Stomach (tissue), 9 donors: Measurements from ENCODE around the gene MUC22. TPM values are rescaled to one million over a fixed set of nuclear protein-coding genes. Genes with fewer than 3 reads are reported as not detected.
"Not testable (repeated sequence)": the region's sequence is repeated elsewhere in the genome, so short reads cannot be mapped to it uniquely, and the experiment has no call there.

Source experiments
- DNase-seq, 2 donors: peaks; one replicate each; pipeline versions ENCODE4 v3.0.0 to v3.0.0-alpha.2; 2013 to 2019
- H3K27ac ChIP-seq, 5 donors: fragments of 200-600 bp in 4 of 5; sonication (generic) in 4 of 5; one replicate each; pipeline ENCODE4 v1.5.1; 2013 to 2019; ENCODE audit warnings: mild to moderate bottlenecking in 1 of 5, moderate library complexity in 1 of 5
- H3K27me3 ChIP-seq, 3 donors: fragments of 200-600 bp; sonication (generic); one replicate each; pipeline ENCODE4 v1.5.1; 2017 to 2019; ENCODE audit warnings: mixed run types in 1 of 3
- H3K36me3 ChIP-seq, 4 donors: fragments of 200-600 bp; sonication (generic); 1 replicate in 3 of 4; 2 replicates in 1 of 4; pipeline ENCODE4 v1.5.1; 2016 to 2019
- H3K4me1 ChIP-seq, 4 donors: fragments of 200-600 bp; sonication (generic); one replicate each; pipeline ENCODE4 v1.5.1; 2016 to 2019
- H3K4me3 ChIP-seq, 4 donors: fragments of 200-600 bp; sonication (generic) in 3 of 4; one replicate each; pipeline ENCODE4 v1.5.1; 2016 to 2019; ENCODE audit warnings: mild to moderate bottlenecking in 1 of 4
- H3K9me3 ChIP-seq, 4 donors: fragments of 200-600 bp; sonication (generic); one replicate each; pipeline ENCODE4 v1.5.1; 2016 to 2019
- CTCF ChIP-seq, 7 experiments: fragments of 450-650 bp in 4 of 7; fragments of 200-600 bp in 3 of 7; sonication (generic) in 3 of 7; IDR thresholded peaks; one replicate each; pipeline ENCODE4 v1.5.1; 2016 to 2019; ENCODE audit warnings: antibody characterized with exemption in 7 of 7, control low read depth in 2 of 7, mild to moderate bottlenecking in 1 of 7
- EP300 ChIP-seq: sonication (generic); formaldehyde crosslinking; IDR thresholded peaks from one replicate; pipeline ENCODE4 v1.6.1; 2017; ENCODE audit warnings: antibody characterized with exemption
- POLR2A ChIP-seq, 4 donors: fragments of 450-650 bp; IDR thresholded peaks; one replicate each; pipeline ENCODE4 v1.6.1; 2016; ENCODE audit warnings: antibody characterized with exemption in 4 of 4, control low read depth in 2 of 4, mild to moderate bottlenecking in 1 of 4, moderate library complexity in 1 of 4
- POLR2AphosphoS5 ChIP-seq, 3 donors: sonication (generic); formaldehyde crosslinking; IDR thresholded peaks; one replicate each; pipeline ENCODE4 v1.6.1; 2016; ENCODE audit warnings: antibody characterized with exemption in 3 of 3
- WGBS, 5 donors: extraction: QIAGEN DNeasy Blood & Tissue Kit in 3 of 5; methylation state at CpG; one replicate each; pipeline versions ENCODE4 v1.1.5 to v1.1.7; 2013 to 2018; 5-methylcytosine and 5-hydroxymethylcytosine counted together
- intact Hi-C: fragments of 100-400 bp; cut with DNase I; formaldehyde crosslinking; loops from one replicate; pipeline ENCODE4 v1.15.1; 2023; ENCODE audit warnings: low total_unique reads
- polyA plus RNA-seq, 3 donors: library from polyadenylated mRNA; stranded (reverse); fragments of 200-250 nt; gene quantifications; one replicate each; pipeline ENCODE4 v1.2.3, GENCODE V29; 2013
- total RNA-seq, 5 donors: library from RNA; depleted of rRNA; stranded (reverse); fragments of >200 nt; gene quantifications; one replicate each; pipeline versions ENCODE4 v1.1.0 to v1.2.3, GENCODE V29; 2014 to 2016
- donor health status: healthy with polysubstance abuse.
- donor health status: Bipolar disorder and iron deficiency.
- donor health status: healthy.

Gene MUC22
- total and polyA plus RNA-seq, 8 donors = 0.65 TPM; not detected in 7

DNA sequence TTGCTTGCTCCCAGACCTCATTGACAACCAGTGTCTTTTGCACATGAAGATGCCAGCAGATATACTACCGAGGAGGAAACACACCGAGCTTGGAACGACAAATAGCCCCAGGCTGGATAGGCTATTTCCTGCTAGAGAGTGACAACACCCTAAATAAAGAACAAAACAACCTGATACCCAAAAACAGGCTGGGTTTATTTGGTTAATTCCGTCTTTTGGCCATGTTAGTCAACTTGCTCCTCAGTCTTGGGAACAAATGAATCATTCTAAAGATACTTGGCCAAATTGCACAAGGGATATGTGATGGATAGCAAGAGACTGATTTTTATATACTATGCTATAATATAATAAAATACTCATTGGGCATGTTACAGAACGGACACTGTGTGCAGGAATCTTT, 11.5 kb upstream of the MUC22 start:
- DNase-seq = no peak
- Histone ChIP-seq H3K36me3 (no peaks in the 10 kb centered on the region), H3K27me3 (no peaks in the 10 kb centered on the region), H3K4me3 (no peak overlapping the region), H3K4me1 (no peaks in the 10 kb centered on the region), H3K9me3 (no peaks in the 10 kb centered on the region), H3K27ac (no peak overlapping the region)
- intact Hi-C loops = no loop called here
- 65 to 77% (median 75%) methylated on average over 5 of the region's 5 CpGs for WGBS, 5 donors
- TF ChIP-seq POLR2AphosphoS5 (IDR thresholded peaks at IDR 0.05) (no peak), POLR2A (IDR thresholded peaks at IDR 0.05) (no peak)

DNA sequence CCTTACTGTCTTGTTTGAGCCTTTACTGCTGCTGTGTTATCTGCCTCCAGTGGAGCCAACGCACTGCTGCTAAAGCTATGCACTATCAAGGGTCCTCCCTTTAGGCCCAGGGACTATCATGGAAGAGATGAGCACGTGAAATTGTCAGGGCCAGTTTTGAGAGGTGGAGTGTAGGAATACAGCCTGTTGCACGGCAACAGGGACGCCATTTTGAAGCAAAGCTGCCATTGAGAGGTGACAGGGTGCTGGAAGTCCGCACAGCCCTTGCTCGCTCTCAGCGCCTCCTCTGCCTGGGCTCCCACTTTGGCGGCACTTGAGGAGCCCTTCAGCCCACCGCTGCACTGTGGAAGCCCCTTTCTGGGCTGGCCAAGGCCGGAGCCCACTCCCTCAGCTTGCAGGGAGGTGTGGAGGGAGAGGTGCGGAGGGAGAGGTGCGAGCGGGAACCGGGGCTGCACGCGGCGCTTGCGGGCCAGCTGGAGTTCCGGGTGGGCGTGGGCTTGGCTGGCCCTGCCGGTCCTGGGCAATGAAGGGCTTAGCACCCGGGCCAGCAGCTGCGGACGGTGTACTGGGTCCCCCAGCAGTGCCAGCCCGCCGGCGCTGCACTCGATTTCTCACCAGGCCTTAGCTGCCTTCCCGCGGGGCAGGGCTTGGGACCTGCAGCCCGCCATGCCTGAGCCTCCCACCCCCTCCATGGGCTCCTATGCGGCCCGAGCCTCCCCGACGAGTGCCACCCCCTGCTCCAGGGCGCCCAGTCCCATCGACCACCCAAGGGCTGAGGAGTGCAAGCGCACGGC, 10.0 kb upstream of the MUC22 start:
- H3K4me3 ChIP-seq, H3K27me3 ChIP-seq, H3K9me3 ChIP-seq, DNase-seq, H3K4me1 ChIP-seq, H3K36me3 ChIP-seq, H3K27ac ChIP-seq, intact Hi-C loops: not testable (repeated sequence)
- 87 to 97% (median 95%) methylated on average over 5 to 39 of the region's 39 CpGs for WGBS, 5 donors

DNA sequence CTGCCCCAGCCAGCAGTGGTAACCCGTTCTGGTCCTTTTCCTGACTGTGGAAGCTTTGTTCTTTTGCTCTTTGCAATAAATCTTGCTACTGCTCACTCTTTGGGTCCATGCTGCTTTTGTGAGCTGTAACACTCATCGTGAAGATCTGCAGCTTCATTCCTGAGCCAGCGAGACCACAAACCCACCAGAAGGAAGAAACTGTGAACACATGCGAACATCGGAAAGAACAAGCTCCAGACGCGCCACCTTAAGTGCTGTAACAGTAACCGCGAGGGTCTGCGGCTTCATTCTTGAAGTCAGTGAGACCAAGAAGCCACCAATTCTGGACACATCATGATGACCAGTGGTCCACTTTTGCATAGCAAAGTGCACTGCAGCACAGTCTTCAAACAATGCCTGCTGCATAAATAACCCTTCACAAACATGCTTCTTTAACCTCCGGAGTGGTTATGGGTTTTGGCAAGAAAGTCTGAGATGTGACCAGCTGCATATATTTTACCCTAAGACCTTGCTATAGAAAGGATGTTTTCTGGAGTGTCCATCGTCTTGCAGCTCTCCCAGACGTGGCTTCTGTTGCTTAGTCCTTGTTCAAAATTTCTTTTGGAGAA, 8.9 kb upstream of the MUC22 start:
- no peak overlapping the region for H3K27ac ChIP-seq
- H3K9me3 ChIP-seq = no peaks in the 10 kb centered on the region
- no peak overlapping the region for H3K4me3 ChIP-seq
- TF ChIP-seq EP300 = no peak
- no peak for TF ChIP-seq POLR2AphosphoS5 (IDR thresholded peaks at IDR 0.05)
- TF ChIP-seq POLR2A (IDR thresholded peaks at IDR 0.05) = no peak
- TF ChIP-seq CTCF (IDR thresholded peaks at IDR 0.05) = no peak
- intact Hi-C loops = no loop called here
- H3K27me3 ChIP-seq = no peaks in the 10 kb centered on the region
- no peak for DNase-seq
- 73 to 90% (median 82%) methylated on average over 13 of the region's 13 CpGs for WGBS, 5 donors
- H3K36me3 ChIP-seq = no peaks in the 10 kb centered on the region
- peaks cover 0 to 7% (median 0%) of the 10 kb centered on the region in 4 donors for H3K4me1 ChIP-seq

- H3K36me3 ChIP-seq = no peaks in the 10 kb centered on the region
- WGBS, 5 donors = 55 to 72% (median 65%) methylated on average over 2 of the region's 2 CpGs
- no peak for TF ChIP-seq CTCF (IDR thresholded peaks at IDR 0.05)
- TF ChIP-seq POLR2A (IDR thresholded peaks at IDR 0.05) = no peak
- no peak for TF ChIP-seq EP300
- no peak for TF ChIP-seq POLR2AphosphoS5 (IDR thresholded peaks at IDR 0.05)
- no peaks in the 10 kb centered on the region for H3K9me3 ChIP-seq
- no peaks in the 10 kb centered on the region for H3K27me3 ChIP-seq
- DNase-seq = no peak
- H3K4me1 ChIP-seq = peaks cover 0 to 11% (median 0%) of the 10 kb centered on the region in 4 donors
- no peak overlapping the region for H3K4me3 ChIP-seq
- H3K27ac ChIP-seq = no peak overlapping the region
- intact Hi-C loops = no loop called here
Measured at GRCh38 chr6:31002471-31002870, 7.8 kb upstream of the MUC22 start.

DNA sequence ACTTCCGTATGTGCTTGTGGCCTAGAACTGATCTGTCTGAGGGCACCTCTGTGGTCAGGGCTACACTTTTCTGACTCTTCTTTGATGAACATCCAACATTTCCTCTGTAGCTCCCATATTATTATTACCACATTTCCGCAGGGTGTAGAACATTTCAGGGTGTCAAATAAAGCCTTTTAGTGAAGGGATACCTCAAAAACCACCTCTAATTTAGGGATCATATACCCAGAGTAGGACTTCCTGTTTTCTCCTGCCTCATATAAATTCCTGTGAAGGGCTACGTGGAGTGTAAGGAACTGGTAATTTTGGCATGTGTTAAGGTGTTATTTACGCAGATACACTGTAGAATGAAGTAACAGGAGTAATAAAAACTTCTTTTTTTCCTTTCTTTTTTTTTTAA, 5.5 kb upstream of the MUC22 start:
- 70 to 74% (median 73%) methylated on average over 4 of the region's 4 CpGs for WGBS, 5 donors
- intact Hi-C loops = no loop called here
- Histone ChIP-seq H3K27me3 (no peaks in the 10 kb centered on the region), H3K27ac (no peak overlapping the region), H3K4me1 (peaks cover 0 to 22% (median 0%) of the 10 kb centered on the region in 4 donors), H3K36me3 (no peaks in the 10 kb centered on the region), H3K4me3 (no peak overlapping the region), H3K9me3 (no peaks in the 10 kb centered on the region)
- TF ChIP-seq CTCF (IDR thresholded peaks at IDR 0.05) (no peak), EP300 (no peak), POLR2A (IDR thresholded peaks at IDR 0.05) (no peak), POLR2AphosphoS5 (IDR thresholded peaks at IDR 0.05) (no peak)
- DNase-seq = no peak
